Activated gamma-delta T cell treated with anti-CD3 and anti-CD28 coated beads, Interleukin-2, amount 50 U/mL, for 16 hours (primary cell): ENCODE data around the gene ANKAR.
"Not testable (repeated sequence)": the region's sequence is repeated elsewhere in the genome, so short reads cannot be mapped to it uniquely, and the experiment has no call there.

Experiments used
- DNase-seq: peaks from one replicate; pipeline ENCODE4 v3.0.0-alpha.2; 2020; ENCODE audit warnings: low read depth

The ANKAR gene

DNA sequence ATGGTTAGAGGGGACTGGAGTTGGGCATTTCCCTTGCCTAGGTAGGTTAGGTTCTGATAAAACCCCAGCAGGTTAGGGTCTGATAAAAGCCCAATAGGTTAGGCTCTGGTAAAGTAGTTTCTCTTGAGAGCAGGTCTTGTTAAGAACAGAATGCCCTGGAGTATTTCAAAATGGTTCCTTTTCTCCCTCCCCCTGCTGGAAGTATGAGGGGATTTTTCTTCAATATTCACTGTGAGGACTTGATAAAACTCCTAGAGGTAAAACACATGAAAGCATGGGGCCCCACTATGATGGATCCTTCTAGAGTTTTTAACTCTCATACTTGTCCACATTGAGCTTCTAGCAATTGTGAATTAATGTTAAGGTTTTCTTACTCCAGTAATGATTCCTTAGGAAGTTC is 27.6 kb downstream of the ANKAR start:
- no peak for DNase-seq

- no peak for DNase-seq
These were observed 35.2 kb downstream of the ANKAR start for GRCh38 chr2:189709501-189710221.

- not testable (repeated sequence) for DNase-seq
These were observed 43.1 kb downstream of the ANKAR start for GRCh38 chr2:189717593-189717992.

GRCh38 chr2:189719571-189719970 is 45.1 kb downstream of the ANKAR start:
- DNase-seq: no peak

DNA sequence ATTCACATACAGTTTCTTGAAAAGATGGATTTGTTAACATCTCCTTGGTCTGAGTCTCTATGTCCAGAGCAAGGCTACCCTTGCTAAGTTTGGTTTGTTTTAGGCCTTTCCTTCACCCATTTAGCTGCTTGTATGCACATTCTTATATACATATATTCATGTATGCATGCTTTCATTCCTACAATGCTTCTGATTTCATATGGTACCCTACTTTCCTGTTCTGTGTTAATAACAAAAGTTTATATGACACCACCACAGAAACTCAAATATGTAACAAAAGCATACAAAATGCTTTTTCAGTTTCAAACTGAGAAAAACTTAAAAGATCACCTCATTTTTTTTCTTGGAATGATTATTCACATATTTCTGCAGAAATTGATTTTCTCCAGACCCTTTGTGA is 48.7 kb downstream of the ANKAR start:
- DNase-seq: no peak
